CD4-positive, alpha-beta T cell treated with Interleukin-15 for 1 hour (primary cell): Measurements from ENCODE around the gene GLB1L3.
A peak's percentile ranks its signal among the peaks of the same experiment; 100 is the strongest.
"Not testable (repeated sequence)": the region's sequence is repeated elsewhere in the genome, so short reads cannot be mapped to it uniquely, and the experiment has no call there.

Experiments used
- DNase-seq: peaks from one replicate; pipeline ENCODE4 v3.0.0-alpha.2; 2020

GLB1L3 gene

DNA sequence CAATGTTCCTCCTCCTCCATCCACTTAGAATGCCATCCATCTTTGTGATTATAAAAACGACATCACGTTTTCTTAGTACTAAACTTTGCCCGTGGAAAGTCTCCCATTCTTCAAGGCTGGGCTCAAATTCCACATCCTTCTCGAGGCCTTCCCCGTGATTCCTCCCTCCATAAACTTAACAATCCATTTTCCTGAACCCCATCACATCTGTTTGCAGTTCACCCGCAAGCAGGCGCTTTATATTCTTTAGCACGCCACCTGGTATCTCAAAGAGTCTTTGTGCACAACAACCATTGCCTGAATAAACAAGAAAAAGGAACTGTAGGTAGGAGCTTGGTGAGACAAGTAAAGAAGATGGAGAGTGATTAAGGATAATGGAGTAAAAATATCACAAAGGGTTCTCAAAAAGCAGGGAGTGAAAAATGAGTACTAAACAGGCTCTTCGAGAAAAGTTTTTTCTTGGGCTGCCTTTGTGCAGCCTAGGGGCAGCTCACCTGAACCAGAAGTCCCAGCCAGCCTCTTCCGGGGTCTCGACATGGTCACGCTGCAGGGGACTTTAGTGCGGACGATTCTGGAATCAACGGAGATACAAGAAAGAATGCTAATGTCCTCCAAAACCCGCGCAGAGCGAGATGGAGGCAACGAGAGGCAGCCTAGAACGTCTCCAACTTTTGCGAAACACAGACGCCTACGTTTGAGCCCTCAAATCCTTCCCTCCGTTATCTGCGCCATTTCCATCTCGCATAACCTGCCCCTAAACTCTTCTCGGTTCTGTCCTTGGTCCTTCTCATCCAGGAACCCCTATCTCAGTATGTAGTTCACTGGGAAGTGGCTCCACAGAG, 23.6 kb upstream of the GLB1L3 start:
- no peak for DNase-seq

DNA sequence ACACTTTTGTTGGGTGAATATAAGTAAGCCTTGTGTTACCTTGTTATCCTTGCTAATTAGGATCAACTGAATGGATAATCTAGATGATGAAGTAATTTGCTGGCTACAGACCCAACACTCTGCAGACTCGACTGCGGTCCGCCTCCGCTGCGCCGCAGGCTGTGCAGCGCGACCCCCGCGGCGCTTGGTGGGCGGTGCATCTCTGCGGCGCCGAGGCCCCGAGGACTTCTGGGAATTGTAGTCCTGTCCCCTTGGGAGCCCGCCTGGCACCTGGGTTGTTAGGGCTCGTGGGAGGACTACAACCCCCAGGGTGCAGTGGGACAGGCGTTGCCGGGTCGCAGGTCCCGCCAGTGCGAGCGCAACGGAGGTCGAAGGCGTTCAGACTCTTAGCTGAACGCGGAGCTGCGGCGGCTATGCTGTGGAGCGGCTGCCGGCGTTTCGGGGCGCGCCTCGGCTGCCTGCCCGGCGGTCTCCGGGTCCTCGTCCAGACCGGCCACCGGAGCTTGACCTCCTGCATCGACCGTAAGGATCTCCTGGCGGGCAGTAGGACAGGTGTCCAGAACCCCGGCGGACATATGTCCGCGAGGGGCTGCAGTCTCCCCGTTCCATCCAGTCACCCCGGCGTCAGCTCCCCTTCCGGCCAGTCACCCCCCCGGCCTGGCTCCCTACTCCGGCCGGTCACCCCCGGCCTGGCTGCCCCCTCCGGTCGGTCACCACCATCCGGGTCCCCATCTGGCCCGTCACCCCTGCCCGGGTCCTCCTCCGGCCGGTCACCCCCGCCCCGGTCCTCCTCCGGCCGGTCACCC, 22.8 kb upstream of the GLB1L3 start, which contains the start of the genes ACAD8 and THYN1:
Gene ACAD8, plus strand, starts transcription at position 381 of the 806 bp plus-strand sequence. Its CDS starts 33 bp downstream, at position 414.
Gene THYN1, minus strand, starts transcription at position 165 of the 806 bp plus-strand sequence. CDS start 470 bp downstream, outside the sequence.
- DNase-seq = peak; percentile 96

DNA sequence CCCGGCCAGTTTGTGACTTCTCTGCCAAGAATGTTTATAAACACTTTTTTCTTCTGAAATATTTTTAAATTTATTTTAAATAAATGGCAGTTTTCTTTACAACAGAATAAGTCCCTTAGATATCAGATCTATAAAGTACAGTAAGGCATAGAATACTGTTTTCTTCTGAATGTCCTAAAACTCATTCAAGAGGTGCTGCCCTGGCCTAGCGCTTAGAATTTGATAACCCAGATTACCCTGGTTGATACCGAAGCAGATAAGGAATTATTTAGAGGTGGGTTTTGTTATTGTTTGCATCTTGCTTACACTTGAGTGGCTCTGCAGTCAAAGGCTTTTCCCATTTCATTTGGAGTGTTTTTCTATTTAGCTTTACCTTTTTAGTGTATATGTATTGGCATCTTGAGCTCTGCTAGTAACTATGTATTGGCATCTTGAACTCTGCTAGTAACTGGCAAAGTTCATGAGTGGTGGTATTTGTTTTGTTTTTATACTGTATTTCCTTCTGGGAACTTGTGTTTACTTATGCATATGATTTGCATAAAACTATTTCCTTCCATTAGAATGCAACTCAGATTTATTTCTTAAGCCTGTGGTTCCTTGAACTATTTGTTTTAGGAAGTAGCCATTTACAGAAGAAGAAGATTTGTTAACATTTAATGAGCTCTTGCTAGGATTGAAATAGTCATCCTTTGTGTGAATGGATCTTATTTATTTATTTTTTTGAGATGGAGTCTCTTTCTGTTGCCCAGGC, 21.6 kb upstream of the GLB1L3 start:
- no peak for DNase-seq

DNA sequence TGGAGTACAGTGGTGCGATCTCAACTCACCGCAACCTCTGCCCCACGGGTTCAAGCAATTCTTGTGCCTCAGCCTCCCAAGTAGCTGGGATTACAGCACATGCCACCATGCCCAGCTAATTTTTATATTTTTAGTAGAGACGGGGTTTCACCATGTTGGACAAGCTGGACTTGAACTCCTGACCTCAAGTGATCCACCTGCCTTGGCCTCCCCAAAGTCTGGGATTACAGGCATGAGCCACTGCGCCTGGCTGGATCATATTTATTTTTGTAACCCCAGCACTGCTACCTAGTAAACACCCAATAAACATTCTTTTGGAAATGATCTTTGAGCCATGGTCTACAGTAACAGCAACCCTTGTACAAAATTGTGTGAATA, 21.0 kb upstream of the GLB1L3 start:
- DNase-seq = not testable (repeated sequence)

DNA sequence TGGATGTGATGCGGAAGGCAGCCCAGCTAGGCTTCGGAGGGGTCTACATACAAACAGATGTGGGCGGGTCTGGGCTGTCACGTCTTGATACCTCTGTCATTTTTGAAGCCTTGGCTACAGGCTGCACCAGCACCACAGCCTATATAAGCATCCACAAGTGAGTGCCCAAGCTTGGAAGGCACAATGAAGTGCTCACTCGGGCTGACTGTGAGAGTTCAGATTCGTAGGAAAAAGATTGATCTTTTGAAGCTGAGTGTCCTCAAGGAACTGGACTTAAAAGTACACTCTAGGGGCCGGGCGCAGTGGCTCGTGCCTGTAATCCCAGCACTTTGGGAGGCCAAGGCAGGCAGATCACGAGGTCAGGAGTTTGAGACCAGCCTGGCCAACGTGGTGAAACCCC, 19.1 kb upstream of the GLB1L3 start:
- no peak for DNase-seq

DNA sequence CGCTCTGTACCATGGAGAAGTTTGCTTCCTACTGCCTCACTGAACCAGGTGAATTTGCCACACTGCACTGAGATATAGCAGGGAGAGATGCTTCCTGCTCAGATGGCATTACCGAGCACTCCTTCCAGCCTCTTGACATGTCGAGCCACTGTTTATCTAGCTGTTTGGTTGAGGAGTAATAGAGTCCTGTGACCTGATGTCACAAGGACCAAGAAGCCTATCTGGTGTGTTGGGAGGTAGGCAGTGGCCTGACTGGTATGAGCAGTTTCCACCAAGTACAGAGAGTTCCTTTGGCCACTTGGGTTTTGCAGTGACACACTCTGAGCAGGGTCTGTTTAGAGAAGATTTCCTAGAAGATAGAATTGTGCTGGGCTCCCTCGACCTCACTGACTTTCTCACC, 17.6 kb upstream of the GLB1L3 start:
- no peak for DNase-seq

DNA sequence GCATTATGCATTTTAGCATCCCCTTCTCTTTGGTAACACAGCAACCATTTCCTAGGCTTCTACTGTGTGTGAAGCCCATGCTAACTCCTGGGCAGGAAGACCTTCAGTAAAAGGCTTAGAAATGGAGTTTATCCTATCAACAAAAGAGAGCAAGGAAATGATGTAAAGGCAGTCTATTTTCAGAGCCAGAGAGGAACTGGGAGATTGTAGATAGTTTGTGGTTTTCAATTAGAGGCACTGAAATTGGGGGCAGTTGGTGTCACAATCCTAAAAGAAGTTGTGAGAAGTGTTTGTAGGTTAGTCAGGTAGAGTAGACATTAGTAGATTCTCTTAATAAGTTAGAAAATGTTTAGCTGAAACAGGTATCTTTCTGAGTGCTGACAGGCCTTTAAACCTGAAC, 15.7 kb upstream of the GLB1L3 start:
- DNase-seq = no peak

DNA sequence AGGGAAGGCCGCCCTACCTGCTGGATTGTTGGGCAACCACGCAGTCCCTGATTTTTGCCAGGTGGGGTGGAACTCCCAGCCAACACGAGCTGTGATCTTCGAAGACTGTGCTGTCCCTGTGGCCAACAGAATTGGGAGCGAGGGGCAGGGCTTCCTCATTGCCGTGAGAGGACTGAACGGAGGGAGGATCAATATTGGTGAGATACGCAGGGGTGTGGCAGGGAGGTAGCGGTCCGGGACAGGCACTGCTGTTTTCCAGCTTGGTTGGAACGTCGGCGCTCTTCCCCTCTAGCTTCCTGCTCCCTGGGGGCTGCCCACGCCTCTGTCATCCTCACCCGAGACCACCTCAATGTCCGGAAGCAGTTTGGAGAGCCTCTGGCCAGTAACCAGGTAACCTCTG, 15.2 kb upstream of the GLB1L3 start:
- DNase-seq = no peak

DNA sequence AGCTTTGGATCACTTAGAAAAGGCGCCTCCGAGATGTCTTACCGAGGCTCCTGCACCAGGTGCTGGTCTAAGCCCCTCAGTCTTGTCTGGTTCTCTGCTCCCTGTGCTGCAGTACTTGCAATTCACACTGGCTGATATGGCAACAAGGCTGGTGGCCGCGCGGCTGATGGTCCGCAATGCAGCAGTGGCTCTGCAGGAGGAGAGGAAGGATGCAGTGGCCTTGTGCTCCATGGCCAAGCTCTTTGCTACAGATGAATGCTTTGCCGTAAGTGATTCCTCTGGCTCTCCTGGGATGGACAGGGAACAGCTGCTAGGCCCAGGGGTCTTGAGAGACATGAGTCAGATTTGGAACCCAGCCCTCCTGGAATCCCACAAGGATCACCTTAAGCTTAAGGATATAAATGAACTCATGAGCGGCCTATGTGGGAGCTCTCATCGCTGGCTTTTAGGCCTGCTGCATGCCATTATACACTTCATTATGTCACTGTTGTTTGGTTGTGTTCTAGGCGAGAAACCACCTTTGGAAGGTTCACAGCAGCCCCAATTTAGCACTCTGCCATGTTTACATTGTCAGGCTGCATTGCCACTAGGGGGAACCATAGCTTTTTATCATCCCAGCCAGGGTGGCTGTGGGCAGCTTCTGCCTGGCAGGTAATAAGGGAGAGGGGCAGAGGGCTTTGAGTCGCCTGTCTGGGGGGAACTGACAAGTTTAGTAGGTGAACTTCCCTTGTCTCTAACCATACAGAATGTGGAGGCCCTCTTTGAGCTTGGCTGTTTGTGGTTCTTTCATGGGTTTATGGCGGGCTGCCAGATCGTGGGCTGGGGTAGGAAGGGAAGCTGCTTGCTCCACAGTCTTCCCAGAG, 14.3 kb upstream of the GLB1L3 start:
- DNase-seq = no peak

DNA sequence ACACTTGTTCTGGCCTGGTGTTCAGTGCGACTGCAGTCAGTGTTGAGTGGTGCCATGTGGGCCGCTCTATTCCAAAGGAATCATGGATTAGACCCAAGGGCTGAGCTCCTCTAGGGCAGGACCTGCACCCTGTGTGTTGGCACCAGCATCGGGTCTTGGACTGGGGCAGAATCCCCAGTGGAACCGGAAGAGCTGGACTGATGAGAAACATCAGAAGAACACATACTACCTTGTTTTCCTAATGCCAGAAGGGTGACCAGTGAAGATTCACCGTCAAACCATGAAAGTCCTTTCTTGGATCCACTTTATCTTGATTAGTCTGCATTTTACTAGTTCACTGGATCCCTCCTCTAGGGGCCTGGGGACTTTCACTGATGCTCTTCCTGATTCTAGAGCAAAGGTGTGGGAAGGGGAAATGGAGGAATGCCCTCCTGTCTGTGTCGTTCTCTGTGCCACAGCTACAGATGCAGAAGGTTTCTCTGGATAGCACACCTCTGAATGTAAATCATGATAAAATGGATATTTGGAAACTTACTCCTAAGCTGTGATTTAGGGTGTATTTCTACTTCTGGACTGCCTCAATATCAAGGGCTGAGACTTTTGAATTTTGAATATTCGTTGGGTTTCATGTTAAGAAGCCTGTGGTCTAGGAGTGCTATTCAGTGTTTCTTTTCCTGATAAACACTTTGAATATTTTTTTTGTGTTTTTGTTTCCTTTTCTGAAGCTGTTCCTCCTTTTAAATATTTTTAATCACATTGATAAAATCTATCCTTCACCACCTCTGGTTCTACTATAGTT, 11.0 kb upstream of the GLB1L3 start:
- no peak for DNase-seq

DNA sequence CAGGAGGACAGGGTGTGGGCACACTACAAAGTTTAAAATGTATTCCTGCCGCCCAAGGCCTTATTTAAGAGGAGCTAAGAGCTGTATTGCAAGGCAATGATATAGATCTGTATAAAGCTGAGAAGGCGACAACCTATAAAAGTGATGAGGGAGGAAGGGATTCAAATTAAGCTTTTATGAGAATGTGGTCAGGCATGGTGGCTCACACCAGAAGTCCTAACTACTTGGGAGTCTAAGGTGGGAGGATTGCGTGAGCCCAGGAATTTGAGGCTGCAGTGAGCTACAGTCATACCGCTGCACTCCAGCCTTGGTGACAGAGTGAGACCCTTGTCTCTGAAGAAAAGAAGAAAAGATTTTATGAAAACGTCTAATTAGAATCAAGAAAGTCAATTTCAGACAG, 9.7 kb upstream of the GLB1L3 start:
- no peak for DNase-seq

DNA sequence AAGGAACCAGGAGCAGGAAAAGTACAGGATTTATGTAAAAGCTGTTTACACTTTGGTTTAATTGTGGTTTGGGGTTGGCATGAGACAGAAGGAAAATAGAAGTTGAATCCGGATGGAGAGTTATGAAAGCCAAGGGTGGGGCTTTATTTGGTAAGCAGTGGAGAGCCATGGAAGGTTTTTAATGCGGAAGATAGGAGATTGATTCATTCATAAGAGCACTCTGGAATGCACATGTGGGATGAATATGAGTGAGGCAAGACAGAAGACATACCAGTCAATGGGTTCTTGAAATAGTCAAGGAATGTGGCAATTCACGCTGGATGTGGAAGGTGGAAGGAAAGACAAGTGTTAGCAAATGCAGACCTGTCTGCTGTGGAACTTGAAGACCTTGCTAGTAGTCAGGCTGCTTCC, 9.3 kb upstream of the GLB1L3 start:
- DNase-seq = no peak

DNA sequence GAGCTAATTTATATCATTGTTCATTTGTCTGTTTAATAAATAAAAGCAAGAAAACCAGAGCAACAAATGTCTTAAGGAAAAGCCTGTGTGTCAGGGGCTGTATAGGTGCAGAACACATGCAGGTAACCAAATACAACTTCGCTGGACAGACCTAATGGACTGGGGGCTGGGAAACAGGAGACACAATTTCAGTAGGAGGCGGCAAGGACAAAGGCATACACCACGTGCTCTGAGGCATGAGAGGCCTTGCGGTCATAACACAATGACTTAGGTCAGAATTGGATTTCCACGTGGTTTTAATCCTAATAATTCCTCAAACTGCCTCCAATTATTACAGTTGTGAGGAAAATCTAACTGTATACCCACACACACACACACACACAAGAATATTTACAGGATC, 8.7 kb upstream of the GLB1L3 start:
- no peak for DNase-seq

DNA sequence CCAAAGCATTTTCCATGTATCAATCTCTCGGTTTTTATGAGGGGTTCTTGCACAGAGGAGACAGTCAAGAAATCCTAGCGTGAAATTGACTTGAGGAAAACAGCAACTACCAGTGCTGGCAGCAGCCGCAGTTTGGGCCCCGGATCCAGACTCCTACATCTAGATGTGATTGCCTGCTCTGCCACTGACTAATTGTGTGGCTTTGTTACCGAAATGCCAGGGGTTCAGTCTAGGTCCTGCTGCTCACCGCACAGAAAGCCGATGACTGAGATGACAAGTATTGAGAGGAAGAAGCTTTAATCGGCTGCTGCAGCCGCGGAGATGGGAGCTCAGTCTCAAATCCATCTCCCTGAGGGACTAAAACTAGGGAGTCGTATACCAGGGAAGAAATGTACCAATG, 8.2 kb upstream of the GLB1L3 start:
- DNase-seq = no peak

DNA sequence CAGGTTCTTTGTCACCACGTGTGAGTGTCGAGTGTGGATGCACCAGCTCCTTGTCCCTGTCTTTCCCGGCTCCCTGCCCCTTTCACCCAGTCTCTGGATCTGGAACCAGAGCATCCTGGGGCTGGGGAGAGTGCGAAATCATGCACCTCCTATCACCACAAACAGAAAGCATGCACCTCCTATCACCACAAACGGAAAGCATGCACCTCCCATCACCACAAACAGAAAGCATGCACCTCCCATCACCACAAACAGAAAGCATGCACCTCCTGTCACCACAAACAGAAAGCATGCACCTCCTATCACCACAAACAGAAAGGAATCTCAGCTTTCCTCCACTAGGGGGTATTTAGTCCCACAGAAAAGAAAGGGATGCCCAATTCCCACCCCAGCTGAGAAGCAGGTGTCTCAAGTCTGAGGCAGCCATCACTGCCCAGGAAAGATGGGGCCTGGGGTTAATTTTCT, 5.9 kb upstream of the GLB1L3 start:
- DNase-seq = no peak

DNA sequence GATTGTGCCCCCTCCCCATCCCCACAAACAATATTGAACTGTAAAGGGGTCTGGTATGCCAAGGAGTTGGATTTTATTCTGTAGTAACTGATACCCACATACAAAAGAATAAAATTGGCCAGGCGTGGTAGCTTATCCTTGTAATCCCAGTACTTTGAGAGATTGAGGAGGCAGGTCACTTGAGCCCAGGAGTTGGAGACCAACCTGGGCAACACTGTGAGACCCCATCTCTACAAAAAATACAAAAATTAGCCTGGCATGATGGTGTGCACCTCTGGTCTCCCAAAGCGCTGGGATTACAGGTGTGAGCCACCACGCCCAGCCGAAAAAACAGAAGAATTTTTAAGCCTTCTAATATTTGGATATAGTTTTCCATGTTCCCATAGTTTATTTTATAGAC, 4.2 kb upstream of the GLB1L3 start:
- DNase-seq = no peak

DNA sequence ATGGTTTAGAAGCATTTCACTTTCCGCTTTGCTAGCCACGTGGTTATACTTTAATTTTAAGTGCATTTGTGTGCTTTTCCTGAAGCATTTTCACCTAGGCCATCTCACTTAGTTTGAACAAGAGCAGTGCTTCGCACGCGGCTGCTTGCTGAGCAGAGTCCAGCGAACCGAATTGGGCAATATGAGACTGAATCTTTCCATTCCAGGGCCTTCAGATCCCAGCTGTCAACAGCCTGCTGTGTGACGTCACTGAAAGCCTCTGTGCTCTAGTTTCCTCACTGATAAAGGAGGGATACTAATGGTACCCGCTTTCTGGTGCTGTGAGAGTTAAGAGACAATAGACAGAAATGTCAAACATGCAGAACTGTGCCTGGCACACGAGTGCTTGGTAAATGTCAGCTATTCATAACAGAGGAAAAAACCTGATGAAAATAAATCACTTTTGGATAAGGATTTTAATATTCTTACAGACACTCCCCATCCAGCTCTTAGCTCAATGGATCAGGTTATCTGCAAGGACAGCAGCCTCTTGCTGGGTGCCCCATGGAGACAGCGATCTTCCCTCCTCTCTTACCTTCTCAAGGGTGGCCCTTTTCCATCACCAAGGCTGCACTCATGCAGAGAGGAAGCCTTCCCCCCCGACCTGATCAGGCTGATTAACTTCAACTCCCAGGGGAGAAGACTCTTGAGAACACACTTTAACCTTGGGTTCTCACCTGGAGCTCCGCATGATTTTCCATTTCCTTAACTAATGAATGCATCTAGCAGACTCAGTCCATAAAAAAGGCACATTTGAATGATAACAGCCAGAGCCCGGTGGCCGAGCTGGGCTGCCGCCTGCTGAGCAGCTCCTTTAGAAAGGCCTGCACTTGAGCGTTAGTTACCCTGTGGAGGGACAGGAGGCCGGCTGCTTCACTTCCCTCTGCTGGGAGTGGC, 3.5 kb upstream of the GLB1L3 start:
- DNase-seq = no peak

DNA sequence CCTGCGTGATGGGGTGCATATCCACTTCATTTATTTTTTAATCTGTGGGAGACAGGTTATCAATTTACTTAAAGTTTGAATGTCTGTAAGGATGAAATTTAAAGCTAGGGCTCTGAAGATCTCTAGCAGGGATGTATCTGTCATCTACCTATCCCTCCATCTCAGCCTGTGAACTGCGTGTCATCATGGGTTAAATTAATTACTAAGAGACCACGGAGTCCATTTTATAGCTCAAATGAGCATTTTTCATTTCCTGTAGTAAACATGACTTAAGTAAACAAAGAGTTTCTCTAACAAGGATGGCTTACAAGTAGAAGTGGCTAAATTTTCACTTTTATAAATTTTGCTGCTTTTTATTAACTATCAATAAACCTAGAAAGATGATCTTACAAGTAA, 2.9 kb upstream of the GLB1L3 start:
- no peak for DNase-seq

DNA sequence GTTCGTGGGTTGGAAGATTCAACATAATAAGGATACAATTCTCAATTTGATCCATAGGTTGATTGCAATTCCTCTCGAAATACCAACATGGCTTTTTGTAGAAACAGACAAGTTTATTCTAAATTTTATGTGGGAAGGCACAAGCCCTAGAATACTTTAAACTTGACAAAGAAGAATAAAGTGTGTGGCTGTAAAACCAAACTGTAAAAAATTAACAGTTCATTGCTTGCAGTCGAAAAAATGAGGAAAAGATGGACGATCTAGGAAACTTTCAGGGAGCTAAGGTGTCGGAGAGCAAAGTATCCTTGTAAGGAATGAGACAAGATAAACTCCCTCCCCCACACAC, 1.0 kb upstream of the GLB1L3 start:
- no peak for DNase-seq
